ENCODE data around the gene PLCD3. TPM values are rescaled to one million over a fixed set of nuclear protein-coding genes. Genes with fewer than 3 reads are reported as not detected.

The PLCD3 gene
- total and polyA plus RNA-seq, 9 of the 15 experiments (the other 6 are each of a cell fraction or from before 2014, with no cell fraction given), result 0.20 to 22.6 (median 7.5) TPM

DNA sequence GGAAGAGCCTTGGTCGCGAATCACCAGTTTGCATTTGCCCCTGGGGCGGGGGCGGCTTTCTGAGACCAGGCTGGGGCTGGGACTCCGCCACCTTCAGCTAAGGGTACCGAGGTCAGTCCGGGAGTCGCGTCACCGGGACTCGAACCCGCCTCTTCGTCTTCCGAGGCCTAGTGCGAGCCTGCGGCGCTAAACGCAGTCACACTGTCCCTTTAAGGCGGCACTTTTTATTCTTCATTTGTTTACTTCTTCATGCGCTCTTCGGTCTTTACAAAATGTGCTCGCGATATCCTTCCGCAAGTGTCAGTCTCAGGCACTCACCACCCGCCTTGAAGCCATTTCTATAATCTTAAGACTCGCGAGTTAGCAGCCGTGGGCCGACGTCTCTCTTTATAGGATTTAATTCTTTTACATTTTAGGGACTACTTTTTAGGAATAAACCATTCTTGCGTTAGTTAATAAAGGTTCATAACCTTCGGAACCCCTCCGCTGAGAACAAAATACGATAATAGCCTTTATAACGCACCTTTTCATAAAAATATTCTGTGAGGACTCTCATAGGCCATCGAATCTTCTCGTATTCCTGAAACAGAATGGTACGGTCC, 15.4 kb upstream of the PLCD3 start (continued):
- TF ChIP-seq KAT2B (IDR thresholded peaks at IDR 0.05; ENCODE audit: low read depth, low read length), result no peak
- TF ChIP-seq E2F5 (CRISPR knock-in tag; IDR thresholded peaks at IDR 0.05), result no peak
- TF ChIP-seq ESRRB (CRISPR knock-in tag; IDR thresholded peaks at IDR 0.05; ENCODE audit: borderline replicate concordance), result no peak
- TF ChIP-seq GTF2F1 (IDR thresholded peaks at IDR 0.05; ENCODE audit: low read depth, low read length), result peak; percentile 52; the same call in 1 of the 2 replicates
- peak; percentile 63; the same call in 1 of the 2 replicates for TF ChIP-seq GTF2E2 (tag; IDR thresholded peaks at IDR 0.05)
- TF ChIP-seq CBFA2T3 (IDR thresholded peaks at IDR 0.05), result 0 out of 2 replicates have a peak, but pooled peaks have one; percentile 26
- TF ChIP-seq ZNF318 (IDR thresholded peaks at IDR 0.05; ENCODE audit: borderline replicate concordance in 1 of 2, low read depth in 1 of 2), result peak in 1 of 2 experiments; percentile 68; a peak in 1 of 4 replicates
- no peak for TF ChIP-seq MXD1 (CRISPR knock-in tag; IDR thresholded peaks at IDR 0.05; ENCODE audit: borderline replicate concordance, poor library complexity, severe bottlenecking)
- 0 out of 2 replicates have a peak, but pooled peaks have one; percentile 45 for TF ChIP-seq ZNF311 (CRISPR knock-in tag; IDR thresholded peaks at IDR 0.05)
- TF ChIP-seq ZNF740 (CRISPR knock-in tag; IDR thresholded peaks at IDR 0.05), result 0 out of 2 replicates have a peak, but pooled peaks have one; percentile 29
- no peak for TF ChIP-seq ZNF740 (tag; IDR thresholded peaks at IDR 0.05)
- TF ChIP-seq, protein P1, sequence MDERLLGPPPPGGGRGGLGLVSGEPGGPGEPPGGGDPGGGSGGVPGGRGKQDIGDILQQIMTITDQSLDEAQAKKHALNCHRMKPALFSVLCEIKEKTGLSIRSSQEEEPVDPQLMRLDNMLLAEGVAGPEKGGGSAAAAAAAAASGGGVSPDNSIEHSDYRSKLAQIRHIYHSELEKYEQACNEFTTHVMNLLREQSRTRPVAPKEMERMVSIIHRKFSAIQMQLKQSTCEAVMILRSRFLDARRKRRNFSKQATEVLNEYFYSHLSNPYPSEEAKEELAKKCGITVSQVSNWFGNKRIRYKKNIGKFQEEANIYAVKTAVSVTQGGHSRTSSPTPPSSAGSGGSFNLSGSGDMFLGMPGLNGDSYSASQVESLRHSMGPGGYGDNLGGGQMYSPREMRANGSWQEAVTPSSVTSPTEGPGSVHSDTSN (CRISPR knock-in tag; IDR thresholded peaks at IDR 0.05; ENCODE audit: low read depth), result no peak
- TF ChIP-seq, protein P1 (tag; conservative IDR thresholded peaks at IDR 0.05; ENCODE audit: low read depth), result peak; percentile 74

Data from K562 (cell line).